Right forelimb (tissue), 1 donor: Measurements from ENCODE around the gene MMP7.

Experiments used
- DNase-seq: peaks from one replicate; pipeline ENCODE4 v3.0.0-alpha.2; 2018

The MMP7 gene

DNA sequence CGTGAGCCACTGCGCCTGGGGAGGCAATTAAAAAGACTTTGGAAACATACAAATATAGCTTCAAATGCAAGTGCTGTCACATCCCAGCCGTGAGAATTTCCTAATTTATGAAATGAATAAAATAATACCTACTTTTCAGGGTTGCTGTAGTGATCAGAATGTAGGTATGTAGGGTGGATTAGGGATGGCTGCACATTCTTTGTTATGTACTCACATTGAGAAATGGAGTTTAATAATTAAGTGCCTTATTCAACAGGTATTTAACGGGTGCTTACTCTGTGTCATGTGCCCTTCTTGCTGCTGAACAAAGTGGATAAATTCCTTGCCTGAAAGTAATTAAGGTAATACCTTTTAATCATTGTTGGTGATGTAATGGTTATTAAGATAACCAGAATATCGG lies 37.0 kb downstream of the MMP7 start:
- DNase-seq: no peak

- DNase-seq: no peak
Measured at GRCh38 chr11:102491969-102492368, 38.6 kb downstream of the MMP7 start.

DNA sequence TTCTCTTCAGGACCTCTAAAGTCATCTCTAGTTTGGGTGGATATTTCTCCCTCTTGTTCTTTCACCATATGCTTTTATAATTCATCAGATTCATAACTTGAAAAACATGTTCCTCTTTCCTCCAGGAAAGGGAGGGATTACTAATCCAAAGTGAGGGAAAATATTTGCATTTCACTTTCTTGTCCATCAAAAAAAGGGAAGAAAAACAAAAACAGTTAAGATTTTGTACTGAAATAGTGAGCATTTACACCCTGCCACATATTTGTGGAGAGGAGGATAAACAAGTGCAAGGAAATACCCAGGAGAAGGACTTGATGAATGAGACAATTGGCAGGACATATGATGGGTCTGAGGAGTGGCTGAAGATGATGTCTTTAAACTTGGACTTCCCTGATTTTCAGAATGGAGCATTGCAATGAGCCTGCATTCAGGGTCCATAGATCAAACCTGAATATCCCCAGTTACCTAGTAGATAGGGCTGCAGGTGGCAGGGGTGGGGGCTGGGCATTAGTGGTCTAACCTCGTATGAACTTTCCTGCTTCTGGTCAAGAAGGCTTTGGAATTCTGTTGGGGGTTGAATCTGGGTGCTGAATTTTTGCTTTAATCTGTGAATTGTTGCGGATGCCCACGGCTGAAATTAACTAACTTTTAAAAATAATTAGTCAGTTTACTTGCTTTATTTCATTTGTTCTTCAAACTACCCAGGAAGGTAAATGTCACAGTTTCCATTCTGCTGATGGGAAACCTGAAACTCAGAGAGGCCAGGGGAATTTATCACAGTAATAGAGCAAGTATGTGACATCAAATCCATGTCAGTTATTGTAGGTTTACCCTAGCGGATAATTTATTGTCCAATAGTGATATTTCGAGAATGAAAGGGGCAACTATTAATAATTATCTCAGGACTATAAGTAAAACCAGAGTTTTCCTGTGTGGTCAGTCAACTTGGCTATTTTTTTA lies 41.1 kb downstream of the MMP7 start:
- no peak for DNase-seq

GRCh38 chr11:102488208-102488607 lies 42.3 kb downstream of the MMP7 start:
- DNase-seq: no peak

- no peak for DNase-seq
Measured at GRCh38 chr11:102487214-102487613, 43.3 kb downstream of the MMP7 start.

DNA sequence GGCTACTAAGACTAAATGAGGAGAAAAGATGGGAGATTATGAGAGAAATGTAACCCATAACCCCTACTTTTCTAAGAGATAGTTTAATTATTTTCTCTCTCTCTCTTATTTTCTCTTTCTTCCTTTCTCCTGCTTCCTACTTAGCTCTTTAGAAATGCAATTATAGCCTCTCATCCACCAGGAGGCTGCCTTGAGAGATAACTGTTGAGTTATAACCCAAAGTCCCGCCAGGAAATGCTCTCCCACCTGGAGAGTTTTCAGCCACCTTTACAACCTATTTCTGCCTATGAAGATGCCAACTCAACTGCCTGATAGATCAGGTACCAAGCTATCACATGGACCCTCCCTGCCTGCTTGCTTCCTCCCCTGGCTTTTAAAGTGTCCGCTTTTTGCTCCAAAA lies 44.0 kb downstream of the MMP7 start:
- no peak for DNase-seq

- DNase-seq: no peak
Measured at GRCh38 chr11:102485095-102485722, 45.3 kb downstream of the MMP7 start.

GRCh38 chr11:102482433-102482832 lies 48.1 kb downstream of the MMP7 start:
- no peak for DNase-seq

- DNase-seq: no peak
Measured at GRCh38 chr11:102479733-102480132, 50.8 kb downstream of the MMP7 start.

DNA sequence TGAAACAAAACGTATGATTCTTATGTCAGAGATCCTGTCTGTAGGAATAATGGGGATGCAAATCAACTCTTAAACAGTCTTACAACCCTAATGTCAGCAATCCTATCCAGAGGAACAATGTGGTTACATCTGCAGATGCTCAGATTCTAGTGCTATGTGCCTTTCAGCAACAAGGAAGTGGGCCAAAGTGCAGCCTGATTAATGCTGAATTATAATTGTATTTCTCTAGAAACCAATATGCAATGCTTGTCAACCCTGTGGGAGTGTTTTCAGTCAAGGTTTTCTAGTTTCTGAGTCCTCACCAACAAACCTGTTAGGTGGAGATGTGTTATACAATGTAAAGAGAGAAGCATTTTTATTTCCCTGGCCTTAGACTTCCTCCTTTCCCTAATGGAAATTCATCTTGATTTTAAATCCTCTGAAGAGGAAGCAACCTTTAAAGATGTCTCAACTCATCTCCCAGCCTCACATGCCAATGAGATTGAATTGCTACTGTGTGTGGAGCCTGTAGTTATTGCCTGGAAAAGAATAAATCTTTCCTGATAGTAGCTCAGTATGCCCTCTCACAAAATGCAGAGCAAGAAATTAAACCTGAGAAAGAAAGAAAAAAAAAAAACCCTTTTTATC lies 51.8 kb downstream of the MMP7 start:
- DNase-seq: no peak

- DNase-seq: no peak
Measured at GRCh38 chr11:102476812-102477211, 53.7 kb downstream of the MMP7 start.

DNA sequence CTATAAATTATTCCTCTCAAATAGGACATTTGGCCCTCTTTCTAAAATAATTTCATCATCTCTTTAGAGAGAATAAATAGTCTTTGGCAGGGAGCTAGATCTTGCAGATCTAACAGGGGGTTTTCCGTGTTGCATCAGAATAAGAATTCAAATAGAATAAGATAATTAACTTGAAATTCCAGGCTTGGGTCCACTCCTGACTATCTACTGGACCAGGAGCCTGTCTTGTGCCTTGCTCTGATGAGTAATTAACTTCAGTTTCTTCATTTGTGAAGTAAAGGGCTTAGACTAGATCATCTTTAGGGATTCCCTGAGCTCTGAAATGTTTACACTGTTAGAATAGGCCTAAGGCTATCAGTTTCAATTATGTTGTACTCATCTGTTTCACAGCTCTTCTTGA lies 54.5 kb downstream of the MMP7 start:
- no peak for DNase-seq

DNA sequence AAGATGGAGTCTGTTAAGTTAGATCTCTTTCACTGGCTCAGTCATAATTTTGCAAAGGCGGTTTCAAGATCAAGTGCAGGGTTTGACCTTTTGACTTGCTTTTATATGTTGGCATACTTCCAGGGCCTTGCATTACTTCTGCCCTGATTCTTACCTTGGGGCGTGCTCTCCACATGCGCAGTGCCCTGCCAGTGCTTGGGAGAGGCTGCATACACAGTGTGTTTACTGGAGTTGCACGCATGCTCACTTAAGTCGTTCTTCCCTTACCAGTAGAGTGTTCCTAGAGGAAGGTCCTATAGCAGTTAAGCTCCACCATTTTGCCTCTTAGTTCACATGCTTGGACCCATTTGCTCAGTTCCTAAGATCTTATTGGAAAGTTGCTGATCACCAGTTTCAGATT lies 57.0 kb downstream of the MMP7 start:
- no peak for DNase-seq

GRCh38 chr11:102472127-102472526 lies 58.4 kb downstream of the MMP7 start:
- no peak for DNase-seq

- no peak for DNase-seq
Measured at GRCh38 chr11:102471474-102471873, 59.1 kb downstream of the MMP7 start.
